NCI-H2227 (cell line): ENCODE results near the gene ZFAND3.
"Not testable (repeated sequence)": the region's sequence is repeated elsewhere in the genome, so short reads cannot be mapped to it uniquely, and the experiment has no call there.

ENCODE experiments used
- DNase-seq: peaks from one replicate; lab custom pipeline; 2025; ENCODE audit not compliant: unreplicated experiment; lab: John Stamatoyannopoulos, UW

Gene ZFAND3

DNA sequence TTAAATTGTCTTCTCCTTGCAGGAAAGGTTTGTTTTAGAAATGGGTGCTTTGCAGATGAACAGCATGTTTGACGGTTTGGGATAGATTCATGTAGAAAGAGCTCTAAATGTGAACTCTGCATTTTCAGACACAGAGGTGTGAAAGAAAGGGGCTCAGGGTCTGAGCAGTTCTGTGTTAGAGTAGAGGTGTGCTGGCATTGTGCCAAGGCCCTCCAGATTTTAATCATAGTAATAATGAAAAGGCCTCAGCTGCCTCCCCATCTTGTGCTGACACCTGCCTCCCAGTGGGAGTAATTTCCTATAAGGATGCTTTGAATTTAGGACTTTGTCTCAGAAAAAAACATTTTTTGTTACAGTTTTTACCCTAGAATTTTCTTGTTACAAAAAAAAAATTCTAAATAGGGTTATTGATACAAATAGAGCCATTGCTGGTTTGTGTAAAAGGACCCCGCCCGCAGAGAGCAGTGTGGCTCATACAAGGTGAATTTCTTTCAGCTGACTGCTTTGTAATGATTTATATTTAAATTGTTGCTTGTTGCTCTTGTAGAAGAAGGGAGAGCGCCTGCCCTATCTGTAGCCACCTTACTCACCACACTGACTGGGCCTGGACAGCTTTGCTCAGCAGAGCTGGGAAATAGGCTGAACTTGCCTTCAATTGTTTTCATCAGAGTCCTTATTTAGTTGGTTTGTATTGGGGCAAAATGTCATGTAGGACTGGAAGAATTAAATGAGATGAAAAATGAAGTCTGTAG lies 294.5 kb downstream of the ZFAND3 start:
- peak; percentile 93 for DNase-seq

DNA sequence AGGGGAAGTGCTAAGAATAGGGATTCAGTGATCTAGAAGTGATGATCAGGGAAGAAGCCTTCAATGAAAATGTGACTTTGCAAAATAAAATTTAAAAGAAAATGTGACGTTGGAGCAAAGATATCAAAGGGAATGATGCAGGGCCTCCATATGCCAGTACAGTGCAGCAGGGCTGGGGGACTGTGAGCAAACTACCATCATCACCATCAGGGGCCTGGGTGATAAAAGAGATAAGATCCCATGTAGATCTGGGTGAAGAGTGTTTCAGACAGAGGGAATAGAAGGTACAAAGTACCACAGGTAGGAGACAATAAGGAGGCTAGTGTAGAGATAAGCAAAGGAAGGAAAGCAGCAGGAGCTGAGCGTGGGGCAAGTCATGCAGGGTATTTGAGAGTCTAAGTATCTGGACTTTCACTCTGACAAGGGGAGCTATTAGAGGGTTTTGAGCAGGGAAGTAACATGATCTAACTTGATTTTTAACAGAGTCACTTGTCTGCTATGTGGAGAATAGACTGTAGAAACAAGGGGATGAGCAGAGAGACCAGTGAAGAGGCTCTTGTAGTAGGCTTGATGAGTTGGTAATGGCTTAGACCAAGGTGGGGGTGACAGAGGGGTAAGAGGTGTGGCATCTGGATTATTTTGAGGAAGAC lies 295.6 kb downstream of the ZFAND3 start:
- DNase-seq = no peak

DNA sequence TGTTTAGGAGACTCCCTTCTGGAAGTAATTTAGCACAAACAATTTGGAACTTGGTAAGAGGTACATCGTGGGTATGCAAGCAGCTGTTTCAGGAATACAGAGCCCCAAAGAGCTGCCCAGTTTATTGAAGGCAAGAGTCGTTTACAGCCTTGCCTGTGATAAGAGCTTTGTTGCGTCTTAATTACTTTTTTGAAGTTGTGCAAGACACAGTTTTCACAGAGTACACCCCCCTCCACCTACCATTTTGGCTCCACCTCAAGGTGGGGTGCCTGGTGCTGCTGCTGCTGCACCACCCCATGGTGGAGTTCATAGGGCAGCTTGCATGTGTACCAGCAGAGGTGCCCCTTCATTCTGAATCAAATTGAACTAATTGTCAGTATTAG lies 296.1 kb downstream of the ZFAND3 start:
- no peak for DNase-seq

DNA sequence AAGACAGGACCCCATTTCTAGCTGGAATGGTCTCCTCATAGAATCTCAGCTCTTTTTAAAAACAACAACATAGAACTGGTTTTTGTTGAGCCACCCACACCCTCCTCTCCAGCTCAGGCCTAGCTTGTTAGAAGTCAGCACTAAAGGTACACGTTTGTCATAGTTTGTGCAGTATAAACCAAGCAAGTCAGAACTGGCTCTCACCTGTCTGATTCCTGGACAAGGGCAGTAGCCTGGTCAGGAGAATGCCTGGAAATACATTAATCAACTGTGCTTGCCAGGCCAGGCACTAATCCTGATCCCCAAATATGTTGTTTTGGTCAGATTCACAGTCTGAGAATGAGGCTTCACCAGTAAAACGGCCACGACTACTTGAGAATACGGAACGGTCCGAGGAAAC lies 296.7 kb downstream of the ZFAND3 start:
- DNase-seq = no peak

DNA sequence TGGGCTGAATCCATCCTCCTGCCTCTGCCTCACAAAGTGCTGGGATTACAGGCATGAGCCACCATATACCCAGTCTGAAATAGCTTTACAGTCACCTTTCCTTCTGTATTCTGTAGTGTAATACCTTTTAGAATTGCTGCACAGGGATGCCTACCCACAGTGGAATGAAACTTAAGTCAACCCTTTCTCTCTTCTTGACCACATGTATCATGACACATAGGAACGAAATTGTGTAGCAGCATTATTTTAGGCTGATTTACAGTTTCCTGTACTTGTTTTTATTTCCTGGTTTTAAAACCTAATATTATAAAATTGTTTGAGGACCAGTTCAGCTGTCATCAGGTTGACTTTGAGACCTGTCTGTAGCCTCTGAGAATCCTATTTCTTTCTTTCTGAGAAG lies 297.8 kb downstream of the ZFAND3 start:
- DNase-seq = no peak

DNA sequence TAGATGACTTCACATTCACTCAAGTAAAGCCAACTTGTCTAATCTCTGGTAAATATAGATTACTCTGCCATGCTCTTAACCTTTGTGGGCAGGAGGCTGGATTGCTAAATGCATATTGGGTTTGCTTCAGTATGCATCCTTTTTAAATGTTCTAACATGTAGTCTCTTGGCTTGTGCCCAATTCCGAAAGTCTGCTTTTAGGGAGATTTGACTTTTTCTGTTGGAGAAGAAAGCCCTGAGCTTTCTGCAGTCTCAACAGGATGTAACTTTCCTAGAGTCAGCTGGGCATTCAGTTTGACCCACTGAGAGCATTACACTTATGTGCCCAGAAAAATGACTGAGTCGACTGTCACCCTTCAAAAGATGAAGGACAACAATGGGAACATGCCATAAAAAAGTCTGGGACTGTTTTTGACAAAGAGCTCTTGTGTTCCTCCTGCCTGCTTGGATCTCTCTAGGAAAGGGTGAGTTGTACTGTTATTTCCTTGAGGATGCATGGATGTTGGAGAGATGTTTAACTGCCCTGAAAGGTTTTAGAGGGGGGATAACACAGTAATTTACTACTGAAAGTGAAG lies 299.4 kb downstream of the ZFAND3 start:
- no peak for DNase-seq

DNA sequence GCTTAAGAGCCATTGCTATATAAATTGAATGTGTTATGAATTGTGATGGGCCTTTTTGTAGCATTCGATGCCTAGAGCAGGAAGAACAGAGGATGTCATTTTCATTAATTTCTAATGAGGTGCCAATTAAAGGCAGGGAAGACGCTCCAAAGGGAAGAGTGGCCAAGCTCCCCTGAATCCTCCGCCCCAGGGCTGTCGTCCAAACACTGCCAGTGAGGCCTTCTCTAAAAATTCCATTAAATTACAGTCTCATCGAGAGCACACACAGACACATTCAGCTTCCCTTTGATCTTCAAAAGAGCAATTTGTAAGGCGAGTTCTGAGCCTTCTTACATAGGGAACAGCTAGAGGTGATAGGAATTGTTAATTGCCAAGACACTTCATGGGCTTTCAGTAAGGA lies 300.0 kb downstream of the ZFAND3 start:
- no peak for DNase-seq

DNA sequence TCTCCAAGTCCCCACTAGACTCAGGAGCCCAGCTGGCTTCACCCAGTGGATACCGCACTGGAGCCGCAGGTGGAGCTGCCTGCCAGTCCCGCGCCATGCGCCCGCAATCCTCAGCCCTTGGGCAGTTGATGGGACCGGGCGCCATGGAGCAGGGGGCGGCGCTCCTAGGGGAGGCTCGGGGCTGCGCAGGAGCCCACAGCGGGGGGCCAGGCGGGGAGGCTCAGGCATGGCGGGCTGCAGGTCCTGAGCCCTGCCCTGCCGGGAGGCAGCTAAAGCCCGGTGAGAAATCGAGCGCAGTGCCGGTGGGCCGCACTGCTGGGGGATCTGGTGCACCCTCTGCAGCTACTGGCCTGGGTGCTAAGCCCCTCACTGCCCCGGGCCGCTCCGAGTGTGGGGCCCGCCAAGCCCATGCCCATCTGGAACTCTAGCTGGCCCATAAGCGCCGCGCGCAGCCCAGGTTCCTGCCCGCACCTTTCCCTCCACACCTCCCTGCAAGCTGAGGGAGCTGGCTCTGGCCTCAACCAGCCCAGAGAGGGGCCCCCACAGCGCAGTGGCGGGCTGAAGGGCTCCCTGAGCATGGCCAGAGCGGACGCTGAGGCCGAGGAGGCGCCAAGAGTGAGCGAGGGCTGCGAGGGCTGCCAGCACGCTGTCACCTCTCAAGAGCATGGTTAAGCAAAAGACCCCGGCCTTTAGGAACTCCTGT lies 304.8 kb downstream of the ZFAND3 start:
- DNase-seq = not testable (repeated sequence)

DNA sequence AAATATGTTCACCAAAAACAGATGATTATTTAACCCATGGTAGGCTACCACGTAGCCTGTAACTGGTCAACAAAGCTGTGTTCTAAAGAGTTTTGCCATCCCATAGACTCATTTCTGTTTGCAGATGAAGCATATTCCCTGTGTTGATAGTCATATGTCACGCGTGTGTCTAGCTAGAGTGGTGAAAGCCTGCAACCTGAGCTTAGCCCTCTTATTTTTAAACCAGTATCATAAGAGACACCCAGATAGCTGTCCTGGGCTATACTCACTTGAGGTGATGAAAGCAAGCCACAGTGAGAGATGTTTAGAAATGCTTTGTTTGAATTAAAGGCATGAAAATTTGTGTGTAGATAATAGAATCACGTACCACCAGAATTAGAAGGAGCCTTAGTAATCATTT lies 307.8 kb downstream of the ZFAND3 start:
- DNase-seq = no peak

DNA sequence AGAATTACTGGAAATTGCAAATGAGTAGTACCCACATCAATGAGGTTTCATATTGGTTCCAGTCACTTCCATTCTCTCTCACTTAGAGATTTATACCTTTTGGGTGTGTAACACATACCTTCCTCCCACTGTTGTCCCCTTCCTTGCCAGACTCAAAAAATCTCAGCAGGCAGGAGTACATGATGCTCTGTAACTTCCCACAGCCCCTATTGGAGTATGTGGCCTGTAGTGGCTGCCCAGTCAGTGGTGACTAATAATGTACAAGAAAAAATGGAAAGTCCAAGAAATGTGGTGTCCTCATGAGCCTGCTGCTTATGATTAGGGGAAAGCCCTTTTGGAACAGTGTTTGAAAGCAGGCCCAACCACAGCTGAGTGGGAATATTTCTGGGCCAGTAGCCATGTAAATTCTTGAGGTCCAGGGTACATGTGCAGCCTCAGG lies 312.0 kb downstream of the ZFAND3 start:
- DNase-seq = no peak

DNA sequence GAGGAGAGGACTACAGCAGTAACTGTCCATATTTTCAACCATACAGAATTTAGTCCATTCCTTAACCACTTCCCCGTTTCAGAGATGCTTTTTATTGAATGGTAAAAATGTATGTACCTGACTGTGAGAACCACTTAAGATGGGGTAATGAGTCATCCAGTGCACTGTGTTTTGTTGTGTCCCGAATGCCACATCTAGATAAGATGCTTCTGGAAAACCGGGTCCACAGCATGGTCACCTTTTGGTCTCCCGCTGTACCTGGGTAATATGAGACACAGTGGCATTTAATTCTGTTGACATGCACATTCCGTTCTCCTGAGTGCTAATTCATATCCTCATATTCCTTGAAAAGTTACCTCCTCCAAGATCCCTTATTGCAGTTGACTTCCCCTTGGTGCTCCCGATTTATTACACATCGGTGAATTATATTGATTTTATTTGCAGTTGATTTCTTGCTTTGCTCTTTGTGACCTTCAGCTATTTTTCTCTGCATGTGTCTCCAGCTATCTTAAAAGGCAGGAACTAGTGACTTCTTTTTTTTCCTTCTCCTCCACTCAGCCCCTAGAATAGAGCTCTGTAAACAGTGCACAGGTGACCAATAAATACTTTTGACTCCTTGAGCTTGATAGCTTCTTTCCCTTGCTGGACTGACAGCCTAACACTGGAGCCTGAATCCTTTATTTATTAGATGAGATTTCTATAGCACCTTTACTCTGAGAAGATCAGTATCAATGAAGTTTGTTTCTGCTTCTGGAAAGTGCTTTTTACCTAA lies 314.6 kb downstream of the ZFAND3 start:
- DNase-seq = no peak

DNA sequence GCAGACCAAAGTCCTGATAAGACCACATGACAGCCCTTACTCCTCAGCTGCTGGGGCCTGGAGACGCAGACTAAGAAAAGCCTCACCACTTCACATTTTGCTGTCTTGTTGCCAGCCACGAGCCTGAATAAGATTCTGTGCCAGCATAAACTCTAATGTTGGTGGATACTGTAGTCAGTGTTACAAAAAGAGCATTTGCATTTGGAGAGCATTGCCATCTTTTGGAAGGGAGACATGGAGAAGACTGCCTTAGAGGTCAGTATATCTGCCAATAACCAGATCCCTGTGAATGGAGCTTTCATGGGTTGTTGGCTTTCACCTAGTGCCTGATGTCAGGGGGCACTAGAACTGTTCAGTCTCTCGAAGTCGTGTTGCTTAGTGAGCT lies 315.2 kb downstream of the ZFAND3 start:
- DNase-seq = no peak

DNA sequence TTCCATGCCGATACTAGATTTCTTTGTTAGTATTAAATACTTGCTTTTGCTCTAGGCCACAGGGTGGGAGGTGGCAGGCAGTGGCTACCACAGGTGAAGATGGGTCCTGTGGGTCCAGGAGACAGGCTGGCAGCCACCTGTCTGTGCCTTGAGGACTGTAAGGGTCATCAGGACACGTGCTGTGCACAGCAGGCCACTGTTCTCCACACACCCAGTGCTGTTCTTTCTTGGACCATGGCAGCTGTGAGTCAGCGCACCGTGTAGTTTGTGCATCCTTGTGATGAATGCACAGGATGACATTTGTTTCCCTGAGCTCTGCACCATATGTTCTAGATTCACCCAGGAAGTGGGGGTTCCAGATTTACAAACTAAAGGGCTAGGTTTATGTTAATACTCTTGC lies 317.0 kb downstream of the ZFAND3 start:
- DNase-seq = no peak

DNA sequence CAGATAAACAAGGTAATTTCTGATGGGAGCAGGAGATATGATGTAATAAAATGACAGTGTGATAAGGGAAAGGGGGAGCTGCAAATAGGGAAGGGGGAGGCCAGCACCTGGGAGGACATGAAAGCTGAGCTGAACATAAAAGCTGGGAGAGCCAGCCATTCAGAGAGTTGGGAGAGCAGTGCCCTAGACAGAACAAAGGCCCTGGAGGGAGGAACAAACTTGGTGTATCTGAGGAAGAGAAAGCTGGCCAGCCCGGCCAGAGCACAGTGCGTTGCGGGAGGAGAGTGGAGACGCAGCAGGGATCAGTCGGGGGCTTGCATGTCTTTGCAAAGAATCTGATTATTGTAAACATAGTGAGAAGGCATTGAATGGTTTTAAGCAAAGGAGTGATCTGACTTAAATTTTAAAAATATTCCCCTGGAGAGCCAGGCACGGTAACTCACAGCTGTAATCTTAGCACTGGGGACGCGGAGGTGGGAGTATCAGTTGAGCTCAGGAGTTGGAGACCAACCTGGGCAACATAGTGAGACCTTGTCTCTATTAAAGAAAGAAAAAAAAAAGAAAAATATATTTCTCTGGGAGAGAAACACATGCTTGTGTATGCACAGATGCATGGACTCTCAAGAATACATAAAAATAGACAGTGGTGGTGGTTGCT lies 318.2 kb downstream of the ZFAND3 start:
- DNase-seq = no peak

DNA sequence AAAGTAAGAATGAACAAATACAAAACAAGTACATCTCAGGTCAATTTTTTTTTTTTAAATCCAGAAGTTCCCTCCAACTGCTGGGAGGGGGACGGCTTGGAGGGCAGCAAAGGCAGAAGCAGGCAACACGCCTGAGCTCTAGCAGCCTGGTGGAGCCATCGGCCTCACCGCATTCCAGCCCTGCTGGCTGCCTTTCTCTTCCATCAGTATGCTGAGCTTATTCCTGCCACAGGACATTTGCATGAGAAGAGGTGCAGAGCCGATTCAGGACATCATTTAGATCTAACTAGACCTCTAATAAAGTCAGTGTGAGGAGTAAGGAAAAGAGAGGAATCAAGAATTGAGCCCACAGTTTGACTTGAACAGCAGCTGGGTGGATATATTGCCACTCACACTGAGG lies 318.8 kb downstream of the ZFAND3 start:
- DNase-seq = no peak

DNA sequence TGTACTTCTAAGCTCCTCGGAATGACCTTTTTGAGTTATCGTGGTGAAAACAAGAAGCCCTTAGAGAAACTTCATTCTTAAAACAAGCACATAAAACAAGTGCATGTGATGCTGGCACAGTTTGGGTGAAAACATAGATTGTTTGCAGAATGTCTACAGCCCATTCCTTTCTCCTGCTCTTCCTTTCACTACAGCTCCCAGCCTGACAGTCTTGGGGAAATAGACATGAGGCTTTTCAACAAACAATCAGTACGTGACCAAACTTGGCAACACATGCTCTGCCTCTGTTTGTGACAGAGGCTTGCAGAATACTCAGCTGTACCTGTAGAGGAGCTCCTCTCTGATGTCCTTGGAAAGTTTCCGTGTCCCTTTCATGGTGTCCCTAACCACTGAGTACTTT lies 321.6 kb downstream of the ZFAND3 start:
- DNase-seq = no peak

DNA sequence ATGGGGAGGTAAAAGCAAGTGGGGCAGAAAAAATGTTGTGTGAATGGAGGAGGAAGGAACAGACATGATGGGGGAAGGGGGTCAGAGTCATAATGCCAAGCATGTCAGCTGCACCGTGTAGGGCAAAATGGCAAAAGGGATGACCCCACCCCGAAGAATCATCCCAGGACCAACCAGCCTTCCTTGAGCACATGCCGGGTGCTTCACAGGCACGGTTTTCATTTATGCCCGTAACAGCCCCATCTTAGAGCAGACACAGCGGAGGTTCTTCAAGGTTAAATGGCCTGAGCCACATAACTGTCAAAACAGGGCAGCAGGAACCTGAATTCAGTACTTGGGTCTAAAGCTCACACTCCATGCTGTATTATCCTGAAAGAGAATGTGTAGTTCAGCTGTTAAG lies 322.2 kb downstream of the ZFAND3 start:
- no peak for DNase-seq

DNA sequence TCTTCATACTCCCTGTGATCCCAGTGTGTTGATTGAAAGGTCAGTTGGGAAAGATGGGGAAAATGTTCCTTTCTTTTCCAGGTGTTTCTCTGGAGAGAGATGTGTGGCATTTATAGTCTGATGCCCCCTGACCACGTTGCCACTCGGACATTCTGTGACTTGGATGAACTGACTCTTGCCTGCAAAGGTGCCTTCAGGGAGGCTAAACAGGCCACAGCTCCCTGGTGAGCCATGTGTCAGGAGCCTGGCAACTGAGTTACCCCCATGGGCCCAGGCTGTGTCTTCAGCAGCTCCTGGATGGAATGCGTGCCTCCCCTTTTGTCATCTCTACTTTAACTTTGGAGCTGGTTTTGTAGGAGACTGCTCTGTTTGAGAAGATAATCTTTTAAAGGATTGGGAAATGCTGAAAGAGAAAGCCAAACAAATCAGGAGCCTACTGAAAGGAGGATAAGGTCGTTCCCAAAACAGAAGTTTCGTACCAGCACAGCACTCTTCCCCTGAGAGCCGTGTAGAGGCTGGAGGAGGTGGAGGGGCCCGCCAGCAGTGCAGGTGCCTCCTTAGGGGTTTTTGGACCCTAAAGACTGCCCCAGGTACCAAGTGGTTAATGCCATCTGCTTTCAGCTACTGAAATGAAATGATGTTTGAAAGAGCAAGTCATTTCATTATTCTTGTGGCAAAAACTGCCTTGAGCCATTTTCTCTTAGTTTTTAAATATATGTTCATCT lies 322.8 kb downstream of the ZFAND3 start:
- DNase-seq = no peak

DNA sequence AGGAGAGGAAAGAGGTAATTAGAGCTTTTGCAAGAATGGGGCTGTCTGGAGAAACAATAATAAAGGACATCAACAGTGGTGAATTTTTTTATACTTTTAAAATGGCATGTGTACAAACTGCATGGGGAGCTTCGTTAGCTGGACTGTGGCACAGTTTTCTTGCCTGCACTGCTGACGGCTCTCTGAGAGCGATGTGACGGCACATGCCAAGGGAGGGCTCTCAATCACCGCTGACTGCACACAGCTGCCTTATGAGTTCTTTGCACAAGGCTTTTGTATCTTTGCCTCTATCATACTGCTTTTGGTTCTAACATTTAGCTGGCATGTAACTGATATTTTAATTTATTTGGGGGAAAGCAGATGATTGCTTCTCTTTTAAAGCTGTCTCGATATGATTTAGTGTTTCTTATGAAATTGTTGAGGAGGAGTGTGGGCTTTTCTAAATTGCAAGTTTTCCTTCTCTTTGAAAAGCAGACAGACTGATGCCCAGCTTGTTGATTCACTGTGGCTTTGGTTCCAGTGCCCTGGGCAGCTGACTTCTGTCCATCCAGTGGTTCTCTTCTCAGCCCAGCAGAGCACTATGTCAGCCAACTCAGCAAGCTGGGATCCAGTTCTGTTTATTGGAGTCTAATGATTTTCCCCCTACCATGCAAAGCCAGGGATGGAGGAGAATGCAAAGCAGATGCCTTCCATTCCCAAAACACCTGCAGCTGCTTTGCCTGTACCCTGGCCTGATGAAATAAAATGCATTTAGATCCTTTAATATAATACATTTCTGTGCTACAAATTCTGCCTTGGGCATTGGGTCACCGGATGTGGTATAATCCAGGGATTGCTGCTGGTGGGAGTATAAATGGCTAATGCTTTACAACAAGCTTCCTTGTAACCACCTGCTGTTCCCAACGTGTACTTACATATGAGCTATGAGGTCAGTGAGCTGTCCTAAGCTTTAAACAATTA lies 323.9 kb downstream of the ZFAND3 start:
- peak; percentile 49 for DNase-seq
